ENCODE data around the gene IRS1.

IRS1 gene

DNA sequence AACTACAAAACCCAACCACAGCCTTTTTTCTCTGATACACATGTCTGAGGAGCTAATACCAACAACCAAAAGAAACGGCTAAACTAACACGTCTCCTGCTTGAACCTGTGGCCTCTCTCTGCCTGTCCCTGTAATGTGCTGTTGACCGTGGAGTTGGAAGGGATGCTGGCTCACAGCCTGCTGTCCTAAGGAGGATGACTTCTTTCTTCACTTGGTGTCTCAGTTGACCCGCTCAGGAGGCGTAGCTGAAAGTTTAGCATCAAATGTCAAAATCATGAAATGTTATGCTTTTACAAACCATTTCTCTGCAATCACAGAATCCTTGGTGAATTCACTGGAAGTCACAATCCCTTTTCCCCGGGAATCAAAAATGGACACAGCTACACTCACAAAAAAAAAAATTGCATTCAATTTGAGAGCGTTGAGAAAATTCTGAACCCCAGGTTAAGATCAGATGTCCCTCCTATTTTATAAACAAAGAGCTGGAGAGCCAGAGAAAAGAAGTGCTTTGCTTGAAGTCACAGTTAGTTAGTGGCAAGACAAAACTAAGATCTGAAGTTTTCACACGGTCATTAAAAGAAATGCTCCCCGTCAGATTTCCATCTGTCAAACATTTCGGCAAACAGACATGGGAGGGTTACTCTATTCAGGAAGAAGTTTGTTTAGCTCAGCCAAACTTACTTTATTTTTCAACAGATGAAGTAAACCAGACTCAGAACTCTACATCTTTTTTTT, 74.3 kb downstream of the IRS1 start:
- no peak for DNase-seq (ENCODE audit: low spot score)

GRCh38 chr2:226721541-226721940, 78.1 kb downstream of the IRS1 start:
- DNase-seq (ENCODE audit: low spot score): peak; percentile 4

- DNase-seq (ENCODE audit: low spot score): peak; percentile 10
Observed at GRCh38 chr2:226720948-226721347, 78.7 kb downstream of the IRS1 start.

DNA sequence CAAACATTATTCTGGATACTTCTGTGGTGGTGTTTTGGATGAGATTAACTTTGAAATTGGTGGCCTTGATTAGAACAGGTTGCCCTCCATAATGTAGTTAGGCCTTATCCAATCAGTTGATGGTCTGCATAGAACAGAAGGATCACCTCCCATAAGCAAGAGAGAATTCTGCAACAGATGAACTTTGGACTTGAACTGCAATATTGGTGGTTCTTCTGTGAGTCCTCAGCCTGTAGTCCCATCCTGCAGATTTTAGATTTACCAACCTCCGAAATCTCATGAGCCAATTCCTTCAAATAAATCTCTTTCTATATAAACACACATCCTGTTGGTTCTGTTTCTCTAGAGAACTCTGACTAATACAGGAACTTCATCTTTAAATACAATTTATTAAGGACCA, 81.9 kb downstream of the IRS1 start:
- no peak for DNase-seq (ENCODE audit: low spot score)

- DNase-seq (ENCODE audit: low spot score): no peak
Observed at GRCh38 chr2:226716126-226716525, 83.5 kb downstream of the IRS1 start.

- DNase-seq (ENCODE audit: low spot score): no peak
Observed at GRCh38 chr2:226715347-226715990, 84.2 kb downstream of the IRS1 start.

DNA sequence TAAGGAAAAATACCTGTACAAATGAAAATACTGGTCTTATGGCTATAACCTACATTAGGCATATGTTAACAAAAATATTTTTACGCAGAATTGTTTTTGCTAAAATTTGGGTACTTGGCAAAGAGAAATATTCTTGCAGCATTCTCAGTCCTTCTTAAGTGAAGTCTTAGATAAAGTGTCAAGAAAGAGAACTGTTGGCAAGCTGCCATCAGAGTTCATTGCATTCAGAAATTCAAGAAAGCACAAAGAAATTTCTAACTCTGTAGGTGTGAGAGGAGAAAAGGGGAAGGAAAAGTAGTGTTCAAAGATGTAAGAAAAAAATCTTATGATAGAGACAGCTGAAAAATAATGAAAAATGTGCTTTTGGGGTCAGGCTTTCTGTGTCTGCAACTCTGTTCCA, 86.7 kb downstream of the IRS1 start:
- no peak for DNase-seq (ENCODE audit: low spot score)

GRCh38 chr2:226711606-226712296, 87.9 kb downstream of the IRS1 start:
- DNase-seq (ENCODE audit: low spot score): no peak

GRCh38 chr2:226707499-226707898, 92.1 kb downstream of the IRS1 start:
- no peak for DNase-seq (ENCODE audit: low spot score)

GRCh38 chr2:226705965-226706364, 93.7 kb downstream of the IRS1 start:
- no peak for DNase-seq (ENCODE audit: low spot score)

DNA sequence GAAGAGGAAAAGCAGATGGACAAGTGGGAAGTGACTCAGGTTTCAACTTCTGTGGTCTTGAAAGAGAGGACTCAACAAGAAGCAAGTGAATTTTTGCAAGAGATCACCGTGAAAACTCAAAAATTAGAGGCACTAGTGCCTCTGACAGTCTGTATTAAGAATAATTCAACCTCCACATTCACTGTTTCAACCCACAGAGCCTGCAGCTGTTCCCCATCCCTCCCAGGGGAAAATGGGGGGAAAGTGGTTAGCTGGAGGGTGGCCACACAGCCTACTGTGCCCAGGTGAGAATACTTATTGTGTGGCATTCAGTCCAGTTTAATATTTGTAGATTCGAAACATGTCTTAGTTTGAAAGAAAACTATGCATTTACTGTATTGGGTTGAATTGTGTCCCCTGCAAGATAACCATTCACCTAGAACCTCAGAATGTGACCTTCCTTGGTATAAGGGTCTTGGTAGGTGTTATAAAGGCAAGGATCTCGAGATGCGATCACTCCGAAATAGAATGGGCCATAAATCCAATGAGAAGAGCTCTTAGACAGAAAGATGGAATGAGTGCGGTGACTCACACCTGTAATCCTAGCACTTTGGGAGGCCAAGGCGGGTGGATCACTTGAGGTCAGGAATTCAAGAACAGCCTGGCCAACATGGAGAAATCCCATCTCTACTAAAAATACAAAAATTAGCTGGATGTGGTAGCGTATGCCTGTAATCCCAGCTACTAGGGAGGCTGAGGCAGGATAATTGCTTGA, 94.3 kb downstream of the IRS1 start:
- DNase-seq (ENCODE audit: low spot score): no peak

DNA sequence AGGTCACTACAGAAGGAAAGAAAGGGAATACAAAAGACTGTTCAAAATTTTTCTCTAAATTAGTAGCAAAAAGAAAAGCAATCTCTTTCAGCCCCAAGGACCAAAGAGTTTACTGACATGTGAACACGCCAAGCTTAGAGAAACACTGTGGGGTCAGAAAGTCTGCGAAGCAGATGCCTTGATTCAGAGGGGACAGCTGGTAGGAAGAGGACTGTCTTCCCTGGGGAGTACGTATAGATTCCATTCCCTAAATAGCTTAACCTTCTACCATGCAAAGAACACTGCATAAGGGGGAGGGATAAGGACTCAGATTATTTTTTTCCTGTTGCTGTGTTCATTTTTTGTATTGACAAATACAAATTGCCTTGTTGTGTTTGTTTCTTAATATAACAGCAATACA, 96.1 kb downstream of the IRS1 start:
- no peak for DNase-seq (ENCODE audit: low spot score)

- no peak for DNase-seq (ENCODE audit: low spot score)
Observed at GRCh38 chr2:226702376-226702775, 97.2 kb downstream of the IRS1 start.

GRCh38 chr2:226701052-226701451, 98.6 kb downstream of the IRS1 start:
- no peak for DNase-seq (ENCODE audit: low spot score)

- no peak for DNase-seq (ENCODE audit: low spot score)
Observed at GRCh38 chr2:226699321-226699720, 100.3 kb downstream of the IRS1 start.

GRCh38 chr2:226698671-226699070, 100.9 kb downstream of the IRS1 start:
- no peak for DNase-seq (ENCODE audit: low spot score)

DNA sequence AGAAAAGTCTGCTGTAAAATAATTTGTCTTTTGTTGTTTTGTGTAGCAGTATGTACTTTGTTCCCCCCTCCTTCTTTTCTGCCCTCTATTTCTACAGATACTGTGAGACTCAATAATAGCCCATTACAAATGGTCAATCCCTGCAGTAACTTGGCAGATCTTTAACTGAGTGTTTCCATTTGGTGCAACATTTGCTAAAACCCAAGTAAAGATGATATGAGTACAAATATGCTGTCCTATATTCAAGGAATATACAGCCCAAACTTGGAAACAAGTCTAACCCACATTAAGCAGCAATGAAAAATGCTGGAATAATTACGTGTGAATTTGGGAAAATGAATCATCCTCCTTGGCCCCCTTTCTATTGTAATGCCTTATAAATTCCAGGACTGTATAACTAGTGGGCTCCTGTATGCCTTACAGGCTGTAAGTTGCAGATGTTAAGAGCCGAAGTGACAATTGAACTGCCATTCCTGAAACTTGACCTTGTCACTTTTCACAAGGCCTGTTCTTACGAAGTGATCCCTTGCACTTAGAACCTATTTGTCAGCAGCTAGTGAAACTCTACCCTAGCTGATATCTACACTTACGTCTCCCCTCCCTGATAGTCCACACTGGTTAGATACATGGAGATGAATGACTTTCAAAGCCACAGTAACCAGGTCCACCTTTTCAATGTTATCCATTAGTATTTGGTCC, 104.9 kb downstream of the IRS1 start:
- DNase-seq (ENCODE audit: low spot score): no peak

GRCh38 chr2:226694149-226694548, 105.5 kb downstream of the IRS1 start:
- DNase-seq (ENCODE audit: low spot score): no peak

DNA sequence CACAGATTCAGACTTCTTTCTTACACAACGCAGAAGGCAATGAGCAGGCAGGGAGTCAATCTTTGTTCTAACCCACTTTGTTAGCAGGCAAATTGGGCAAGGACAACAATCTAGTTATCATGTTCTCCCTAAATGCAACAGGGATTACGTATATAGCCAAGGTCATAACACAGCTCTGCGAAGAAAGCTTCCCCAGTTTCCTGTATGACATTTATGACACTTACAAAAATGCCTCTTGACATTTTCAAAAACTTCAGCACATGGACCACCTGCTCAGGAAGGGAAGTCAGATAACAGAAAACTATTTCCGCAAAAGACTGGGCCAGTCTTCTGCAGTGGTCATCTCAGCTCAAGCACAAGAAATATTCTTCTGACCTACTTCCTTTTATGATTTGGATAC, 106.1 kb downstream of the IRS1 start:
- DNase-seq (ENCODE audit: low spot score): no peak

DNA sequence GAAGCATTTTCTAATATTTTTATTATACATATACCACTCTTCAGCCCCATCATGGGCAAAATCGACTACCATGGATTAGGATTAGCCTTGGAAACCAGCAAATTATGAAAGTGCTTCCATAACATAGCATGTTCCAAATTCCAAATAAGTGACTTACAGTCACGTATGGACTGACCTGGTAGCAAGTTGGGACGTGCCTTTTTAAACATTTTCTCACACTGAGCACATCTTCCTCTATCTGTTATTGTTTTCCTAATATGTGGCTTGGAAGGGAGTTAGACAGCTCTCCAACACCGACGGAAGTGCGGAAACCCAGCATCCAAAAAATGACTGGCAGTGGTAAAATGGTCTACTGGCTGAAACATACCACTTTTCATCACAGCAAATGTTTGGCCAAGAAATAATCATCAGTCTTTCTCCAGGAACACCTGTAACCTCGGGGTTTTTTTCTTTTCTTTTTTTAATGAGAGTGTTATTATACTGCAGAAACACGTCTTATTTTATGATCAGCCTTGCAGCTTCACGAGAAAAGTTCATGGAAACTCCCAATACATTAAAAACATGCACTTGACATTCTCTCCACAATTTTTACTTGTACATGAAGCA, 107.0 kb downstream of the IRS1 start:
- DNase-seq (ENCODE audit: low spot score): no peak

DNA sequence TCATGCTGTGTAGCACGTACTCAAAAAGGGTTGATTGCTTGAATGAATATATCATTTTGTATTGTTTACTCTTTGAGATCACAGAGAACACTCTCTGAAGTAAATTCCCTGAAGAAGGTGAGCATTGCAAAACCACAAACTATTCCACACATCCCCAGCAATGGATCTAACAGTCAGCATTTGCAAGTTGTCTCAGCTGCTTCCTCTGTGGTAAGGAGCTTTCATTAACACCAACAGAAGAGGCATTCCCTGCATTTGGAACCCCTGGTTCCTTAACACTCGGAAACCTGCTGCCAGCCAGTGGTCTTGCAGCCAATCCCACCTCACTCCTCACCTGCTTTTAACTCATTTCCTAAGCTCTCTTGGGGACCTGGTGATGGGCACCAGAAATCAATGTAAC, 108.4 kb downstream of the IRS1 start:
- DNase-seq (ENCODE audit: low spot score): no peak
